ENCODE measurements around the gene KRTAP12-1.
"Not testable (repeated sequence)": the region's sequence is repeated elsewhere in the genome, so short reads cannot be mapped to it uniquely, and the experiment has no call there.

The KRTAP12-1 gene

GRCh38 chr21:44644878-44645277 lies 37.1 kb downstream of the KRTAP12-1 start:
- Histone ChIP-seq H4K20me1 (ENCODE audit: insufficient read depth) (no peaks in the 10 kb centered on the region), H3K27ac (no peak overlapping the region), H3K27me3 (ENCODE audit: insufficient read depth, low read depth) (peaks cover 73% of the 10 kb centered on the region), H3K4me1 (ENCODE audit: low read depth, poor library complexity, severe bottlenecking) (no peaks in the 10 kb centered on the region), H3K4me2 (no peak overlapping the region), H3K36me3 (ENCODE audit: insufficient read depth) (no peaks in the 10 kb centered on the region), H3K9ac (no peak overlapping the region), H3K79me2 (ENCODE audit: insufficient read depth, low read depth) (no peaks in the 10 kb centered on the region), H2AFZ (ENCODE audit: low read depth) (no peak overlapping the region), H3K4me3 (IDR thresholded peaks at IDR 0.05; ENCODE audit: insufficient read depth, low read depth, low read length) (no peak overlapping the region)
- no peak for TF ChIP-seq CTCF (conservative IDR thresholded peaks at IDR 0.05; ENCODE audit: low read depth, low read length)

DNA sequence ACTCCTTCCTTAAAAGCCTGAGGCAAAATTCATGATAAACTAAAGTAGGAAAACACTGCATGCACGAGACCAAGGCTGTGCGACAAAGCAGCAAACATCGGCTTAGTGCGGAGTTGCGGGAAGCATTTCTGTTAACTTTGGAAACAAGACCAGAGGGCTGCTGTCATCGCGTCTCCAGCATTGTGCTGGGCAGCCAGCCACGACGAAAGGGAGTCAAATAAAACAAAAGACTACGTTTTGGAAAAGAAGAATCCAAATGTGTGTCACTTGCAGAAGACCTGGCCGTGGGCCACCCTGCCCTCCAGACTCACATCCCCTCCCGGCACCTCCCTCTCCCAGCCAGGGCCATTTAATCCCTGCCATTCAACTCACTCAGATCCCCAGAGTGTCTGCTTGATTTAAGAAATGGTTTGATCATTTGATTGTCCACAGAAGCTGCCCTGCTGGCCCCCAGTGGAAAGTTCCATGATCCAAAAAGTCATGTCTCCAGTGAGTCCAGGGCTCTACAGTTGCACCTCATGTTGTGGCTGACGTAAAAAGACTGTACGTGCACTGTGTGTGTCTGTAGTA lies 38.1 kb downstream of the KRTAP12-1 start:
- TF ChIP-seq CTCF (conservative IDR thresholded peaks at IDR 0.05; ENCODE audit: low read depth, low read length): no peak

DNA sequence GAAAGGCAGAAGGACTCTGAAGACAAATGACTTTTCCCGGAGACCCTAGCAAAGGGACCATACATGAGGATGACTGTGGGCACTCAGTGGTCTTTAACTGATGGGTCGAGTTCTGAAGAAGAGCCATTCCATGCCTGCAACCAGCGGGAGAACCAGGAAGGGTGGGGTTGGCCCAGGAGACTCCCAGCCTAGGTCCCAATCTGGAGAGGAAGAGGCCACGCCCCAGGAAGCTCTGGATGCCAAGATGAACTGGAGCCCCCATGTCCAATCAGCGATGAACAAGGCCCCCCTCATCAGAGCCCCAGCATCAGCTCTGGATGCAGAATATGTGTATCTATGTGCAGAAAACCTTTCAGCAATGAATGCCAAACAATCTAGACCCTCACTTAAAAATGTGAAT lies 41.2 kb downstream of the KRTAP12-1 start:
- Histone ChIP-seq H3K4me1 (ENCODE audit: low read depth, poor library complexity, severe bottlenecking) (no peaks in the 10 kb centered on the region), H2AFZ (ENCODE audit: low read depth) (no peak overlapping the region), H4K20me1 (ENCODE audit: insufficient read depth) (no peaks in the 10 kb centered on the region), H3K36me3 (ENCODE audit: insufficient read depth) (no peaks in the 10 kb centered on the region), H3K4me2 (no peak overlapping the region), H3K27ac (no peak overlapping the region), H3K27me3 (ENCODE audit: insufficient read depth, low read depth) (peaks cover 47% of the 10 kb centered on the region; the same call in 1 of the 2 replicates), H3K4me3 (IDR thresholded peaks at IDR 0.05; ENCODE audit: insufficient read depth, low read depth, low read length) (no peak overlapping the region), H3K9ac (no peak overlapping the region), H3K79me2 (ENCODE audit: insufficient read depth, low read depth) (no peaks in the 10 kb centered on the region)
- TF ChIP-seq CTCF (conservative IDR thresholded peaks at IDR 0.05; ENCODE audit: low read depth, low read length): no peak

More for the DNA sequence above, 38.1 kb downstream of the KRTAP12-1 start:
- Histone ChIP-seq H3K27ac (no peak overlapping the region), H3K4me1 (ENCODE audit: low read depth, poor library complexity, severe bottlenecking) (no peaks in the 10 kb centered on the region), H3K27me3 (ENCODE audit: insufficient read depth, low read depth) (peaks cover 69% of the 10 kb centered on the region), H3K4me3 (IDR thresholded peaks at IDR 0.05; ENCODE audit: insufficient read depth, low read depth, low read length) (no peak overlapping the region), H4K20me1 (ENCODE audit: insufficient read depth) (no peaks in the 10 kb centered on the region), H3K9ac (no peak overlapping the region), H3K36me3 (ENCODE audit: insufficient read depth) (no peaks in the 10 kb centered on the region), H2AFZ (ENCODE audit: low read depth) (no peak overlapping the region), H3K79me2 (ENCODE audit: insufficient read depth, low read depth) (no peaks in the 10 kb centered on the region), H3K4me2 (no peak overlapping the region)

DNA sequence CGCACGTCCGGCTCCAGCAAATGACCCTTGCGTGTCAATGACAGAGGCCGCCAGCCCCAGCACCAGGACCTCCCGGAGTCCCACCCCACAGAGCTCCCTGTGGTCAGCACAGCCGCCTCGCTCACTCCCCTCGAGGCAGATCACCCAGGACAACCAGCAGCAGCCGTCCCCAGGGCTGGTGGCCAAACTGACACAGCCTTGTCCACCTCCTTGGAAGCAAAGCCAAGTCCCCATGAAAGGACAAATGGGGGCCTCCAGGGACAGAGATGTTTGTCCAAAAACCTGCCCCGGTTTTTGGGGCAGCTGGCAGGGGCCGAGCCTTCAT lies 42.7 kb downstream of the KRTAP12-1 start:
- Histone ChIP-seq H3K9ac (no peak overlapping the region), H3K79me2 (ENCODE audit: insufficient read depth, low read depth) (no peaks in the 10 kb centered on the region), H3K27ac (no peak overlapping the region), H3K36me3 (ENCODE audit: insufficient read depth) (no peaks in the 10 kb centered on the region), H3K4me1 (ENCODE audit: low read depth, poor library complexity, severe bottlenecking) (no peaks in the 10 kb centered on the region), H4K20me1 (ENCODE audit: insufficient read depth) (no peaks in the 10 kb centered on the region), H3K4me3 (IDR thresholded peaks at IDR 0.05; ENCODE audit: insufficient read depth, low read depth, low read length) (no peak overlapping the region), H3K27me3 (ENCODE audit: insufficient read depth, low read depth) (peaks cover 34% of the 10 kb centered on the region; the same call in 1 of the 2 replicates), H3K4me2 (no peak overlapping the region), H2AFZ (ENCODE audit: low read depth) (no peak overlapping the region)
- TF ChIP-seq CTCF (conservative IDR thresholded peaks at IDR 0.05; ENCODE audit: low read depth, low read length): no peak

- H2AFZ ChIP-seq (ENCODE audit: low read depth); H4K20me1 ChIP-seq (ENCODE audit: insufficient read depth); H3K27ac ChIP-seq; H3K4me1 ChIP-seq (ENCODE audit: low read depth, poor library complexity, severe bottlenecking); H3K9ac ChIP-seq; H3K4me2 ChIP-seq; H3K36me3 ChIP-seq (ENCODE audit: insufficient read depth); H3K79me2 ChIP-seq (ENCODE audit: insufficient read depth, low read depth); H3K4me3 ChIP-seq (IDR thresholded peaks at IDR 0.05; ENCODE audit: insufficient read depth, low read depth, low read length): not testable (repeated sequence)
- peaks cover 36% of the 10 kb centered on the region; the same call in 1 of the 2 replicates for H3K27me3 ChIP-seq (ENCODE audit: insufficient read depth, low read depth)
These were observed 43.2 kb downstream of the KRTAP12-1 start for GRCh38 chr21:44638506-44639330.

DNA sequence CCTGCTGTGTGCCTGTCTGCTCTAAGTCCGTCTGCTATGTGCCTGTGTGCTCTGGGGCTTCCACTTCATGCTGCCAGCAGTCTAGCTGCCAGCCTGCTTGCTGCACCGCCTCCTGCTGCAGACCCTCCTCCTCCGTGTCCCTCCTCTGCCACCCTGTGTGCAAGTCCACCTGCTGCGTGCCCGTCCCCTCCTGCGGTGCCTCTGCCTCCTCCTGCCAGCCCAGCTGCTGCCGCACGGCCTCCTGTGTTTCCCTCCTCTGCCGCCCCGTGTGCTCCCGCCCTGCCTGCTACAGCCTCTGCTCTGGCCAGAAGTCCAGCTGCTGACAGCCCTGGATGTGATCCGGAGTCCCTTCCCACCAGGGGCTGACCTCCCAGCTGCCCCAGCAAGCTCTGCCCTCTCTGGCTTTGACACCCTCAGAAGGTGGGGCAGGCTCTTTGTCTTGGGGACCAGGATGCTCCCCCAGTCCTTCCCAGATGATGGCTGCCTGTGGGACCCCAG lies 44.1 kb downstream of the KRTAP12-1 start:
- not testable (repeated sequence) for H3K4me3 ChIP-seq (IDR thresholded peaks at IDR 0.05; ENCODE audit: insufficient read depth, low read depth, low read length); H3K27ac ChIP-seq; H2AFZ ChIP-seq (ENCODE audit: low read depth); H3K36me3 ChIP-seq (ENCODE audit: insufficient read depth); H3K4me2 ChIP-seq; H3K4me1 ChIP-seq (ENCODE audit: low read depth, poor library complexity, severe bottlenecking); H3K79me2 ChIP-seq (ENCODE audit: insufficient read depth, low read depth); H4K20me1 ChIP-seq (ENCODE audit: insufficient read depth); H3K9ac ChIP-seq
- H3K27me3 ChIP-seq (ENCODE audit: insufficient read depth, low read depth): peaks cover 28% of the 10 kb centered on the region; the same call in 1 of the 2 replicates

All from KMS-11 (cell line).